ENCODE measurements around the gene SLC2A3. TPM values are rescaled to one million over a fixed set of nuclear protein-coding genes. Genes with fewer than 3 reads are reported as not detected.
A peak's percentile ranks its signal among the peaks of the same experiment; 100 is the strongest.

The SLC2A3 gene
- total and polyA plus RNA-seq, 9 of the 15 experiments (the other 6 are each of a cell fraction or from before 2014, with no cell fraction given) = 67.3 to 491 (median 104) TPM

DNA sequence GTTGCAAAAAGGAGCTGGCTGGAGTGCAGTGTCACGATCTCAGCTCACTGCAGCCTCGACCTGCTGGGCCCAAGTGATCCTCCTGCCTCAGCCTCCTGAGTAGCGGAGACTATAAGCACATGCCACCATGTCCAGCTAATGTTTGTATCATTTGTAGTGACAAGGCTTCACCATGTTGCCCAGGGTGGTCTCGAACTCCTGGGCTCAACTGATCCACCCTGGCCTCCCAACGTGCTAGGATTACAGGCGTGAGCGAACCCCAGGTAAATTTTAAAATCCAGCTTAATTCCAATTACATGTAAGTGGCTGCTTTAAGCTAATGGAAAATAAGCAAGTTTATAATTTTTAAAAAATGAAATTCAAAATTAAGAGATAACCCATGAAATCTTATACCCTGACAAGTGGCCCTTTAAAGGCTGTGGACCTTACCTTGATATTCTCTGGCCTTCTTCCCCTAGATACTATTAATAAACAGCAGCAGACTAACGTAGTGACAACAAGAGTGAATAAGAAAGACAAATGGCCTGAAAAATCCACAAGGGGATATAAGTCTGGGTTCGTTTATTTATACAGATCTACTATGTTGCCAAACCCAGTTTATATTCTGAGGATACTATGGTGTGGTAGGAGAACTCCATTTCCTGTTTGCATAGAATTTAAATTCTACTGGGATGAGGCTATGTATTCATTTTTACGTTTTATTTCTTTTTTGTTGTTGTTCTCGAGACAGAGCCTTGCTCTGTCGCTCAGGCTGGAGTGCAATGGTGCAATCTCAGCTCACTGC, 25.6 kb upstream of the SLC2A3 start:
- no peak for ATAC-seq
- intact Hi-C loops (cut with micrococcal nuclease) (loop anchor here (2.0 kb wide), 1 partner anchor 33 kb away; no protein-coding TSS in a partner anchor), in situ Hi-C loops (cut with MboI) (no loop called here)
- Histone ChIP-seq H2AFZ (ENCODE audit: low read depth, low read length) (0 out of 2 replicates have a peak overlapping the region, but pooled peaks have one; percentile 32), H3K79me2 (ENCODE audit: control insufficient read depth, insufficient read depth, low read length) (peaks cover 11% of the 10 kb centered on the region; the same call in 2 of the 3 replicates), H4K20me1 (replicated peaks; ENCODE audit: control insufficient read depth, insufficient read depth, low read length) (no peaks in the 10 kb centered on the region), H3K9me1 (ENCODE audit: control insufficient read depth, insufficient read depth, low read length) (no peaks in the 10 kb centered on the region), H3K27ac (ENCODE audit: extremely low read depth, low read depth, low read length) (peak overlapping the region; percentile 58; the same call in 2 of the 3 replicates), H3K27me3 (ENCODE audit: control insufficient read depth in 2 of 2, insufficient read depth in 2 of 2, low read length in 2 of 2) (no peaks in the 10 kb centered on the region), H3K9ac (ENCODE audit: insufficient read depth in 1 of 2, low read depth in 2 of 2, low read length in 2 of 2) (no peak overlapping the region), H3K36me3 (ENCODE audit: control insufficient read depth, insufficient read depth, low read length) (no peaks in the 10 kb centered on the region; the same call in 2 of the 3 replicates), H3K4me2 (ENCODE audit: insufficient read depth, low read length) (peak overlapping the region; percentile 80; the same call in 1 of the 2 replicates), H3K4me3 (no peak overlapping the region), H3K4me1 (replicated peaks in 1 of 2; ENCODE audit: control insufficient read depth in 2 of 2, insufficient read depth in 2 of 2, low read length in 2 of 2) (peaks cover 10 to 35% of the 10 kb centered on the region in 2 experiments; a peak in 4 of 5 replicates), H3K9me3 (replicated peaks; ENCODE audit: control insufficient read depth, insufficient read depth, low read depth, low read length) (no peaks in the 10 kb centered on the region)
- no peak for DNase-seq (ENCODE audit: extremely low read depth in 1 of 4, low spot score in 3 of 4)
- FAIRE-seq = no peak
- no TSS peak for BruUV-seq (replicated peaks)
- ChIA-PET POLR2A (interaction anchor here (0.7 to 2.8 kb wide), 7 partner anchors 9 to 44 kb away, joined by 3 to 51 read pairs (median 4); partner anchors contain the start of gene SLC2A3), CTCF (ENCODE audit: low intra/inter-chr PET ratio) (interaction anchor here (0.7 kb wide), 1 partner anchor 26 kb away, joined by 3 read pairs; the partner anchor contains the start of gene SLC2A3)
- TF ChIP-seq ZNF134 (CRISPR knock-in tag; conservative IDR thresholded peaks at IDR 0.05) (no peak), SRSF3 (IDR thresholded peaks at IDR 0.05; ENCODE audit: insufficient read depth, low read length) (no peak), STAT5B (CRISPR knock-in tag; IDR thresholded peaks at IDR 0.05) (no peak), CBFA2T3 (IDR thresholded peaks at IDR 0.05) (no peak), ZNF232 (CRISPR knock-in tag; IDR thresholded peaks at IDR 0.05) (no peak), FOS (IDR thresholded peaks at IDR 0.05; ENCODE audit: extremely low read depth, insufficient read length) (no peak), ILK (tag; IDR thresholded peaks at IDR 0.05; ENCODE audit: borderline replicate concordance, low read depth) (no peak), TCF7 (IDR thresholded peaks at IDR 0.05; ENCODE audit: borderline replicate concordance) (no peak)
- TF ChIP-seq, protein P1, sequence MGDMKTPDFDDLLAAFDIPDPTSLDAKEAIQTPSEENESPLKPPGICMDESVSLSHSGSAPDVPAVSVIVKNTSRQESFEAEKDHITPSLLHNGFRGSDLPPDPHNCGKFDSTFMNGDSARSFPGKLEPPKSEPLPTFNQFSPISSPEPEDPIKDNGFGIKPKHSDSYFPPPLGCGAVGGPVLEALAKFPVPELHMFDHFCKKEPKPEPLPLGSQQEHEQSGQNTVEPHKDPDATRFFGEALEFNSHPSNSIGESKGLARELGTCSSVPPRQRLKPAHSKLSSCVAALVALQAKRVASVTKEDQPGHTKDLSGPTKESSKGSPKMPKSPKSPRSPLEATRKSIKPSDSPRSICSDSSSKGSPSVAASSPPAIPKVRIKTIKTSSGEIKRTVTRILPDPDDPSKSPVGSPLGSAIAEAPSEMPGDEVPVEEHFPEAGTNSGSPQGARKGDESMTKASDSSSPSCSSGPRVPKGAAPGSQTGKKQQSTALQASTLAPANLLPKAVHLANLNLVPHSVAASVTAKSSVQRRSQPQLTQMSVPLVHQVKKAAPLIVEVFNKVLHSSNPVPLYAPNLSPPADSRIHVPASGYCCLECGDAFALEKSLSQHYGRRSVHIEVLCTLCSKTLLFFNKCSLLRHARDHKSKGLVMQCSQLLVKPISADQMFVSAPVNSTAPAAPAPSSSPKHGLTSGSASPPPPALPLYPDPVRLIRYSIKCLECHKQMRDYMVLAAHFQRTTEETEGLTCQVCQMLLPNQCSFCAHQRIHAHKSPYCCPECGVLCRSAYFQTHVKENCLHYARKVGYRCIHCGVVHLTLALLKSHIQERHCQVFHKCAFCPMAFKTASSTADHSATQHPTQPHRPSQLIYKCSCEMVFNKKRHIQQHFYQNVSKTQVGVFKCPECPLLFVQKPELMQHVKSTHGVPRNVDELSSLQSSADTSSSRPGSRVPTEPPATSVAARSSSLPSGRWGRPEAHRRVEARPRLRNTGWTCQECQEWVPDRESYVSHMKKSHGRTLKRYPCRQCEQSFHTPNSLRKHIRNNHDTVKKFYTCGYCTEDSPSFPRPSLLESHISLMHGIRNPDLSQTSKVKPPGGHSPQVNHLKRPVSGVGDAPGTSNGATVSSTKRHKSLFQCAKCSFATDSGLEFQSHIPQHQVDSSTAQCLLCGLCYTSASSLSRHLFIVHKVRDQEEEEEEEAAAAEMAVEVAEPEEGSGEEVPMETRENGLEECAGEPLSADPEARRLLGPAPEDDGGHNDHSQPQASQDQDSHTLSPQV (IDR thresholded peaks at IDR 0.05) = no peak
- TF ChIP-seq, protein P2, sequence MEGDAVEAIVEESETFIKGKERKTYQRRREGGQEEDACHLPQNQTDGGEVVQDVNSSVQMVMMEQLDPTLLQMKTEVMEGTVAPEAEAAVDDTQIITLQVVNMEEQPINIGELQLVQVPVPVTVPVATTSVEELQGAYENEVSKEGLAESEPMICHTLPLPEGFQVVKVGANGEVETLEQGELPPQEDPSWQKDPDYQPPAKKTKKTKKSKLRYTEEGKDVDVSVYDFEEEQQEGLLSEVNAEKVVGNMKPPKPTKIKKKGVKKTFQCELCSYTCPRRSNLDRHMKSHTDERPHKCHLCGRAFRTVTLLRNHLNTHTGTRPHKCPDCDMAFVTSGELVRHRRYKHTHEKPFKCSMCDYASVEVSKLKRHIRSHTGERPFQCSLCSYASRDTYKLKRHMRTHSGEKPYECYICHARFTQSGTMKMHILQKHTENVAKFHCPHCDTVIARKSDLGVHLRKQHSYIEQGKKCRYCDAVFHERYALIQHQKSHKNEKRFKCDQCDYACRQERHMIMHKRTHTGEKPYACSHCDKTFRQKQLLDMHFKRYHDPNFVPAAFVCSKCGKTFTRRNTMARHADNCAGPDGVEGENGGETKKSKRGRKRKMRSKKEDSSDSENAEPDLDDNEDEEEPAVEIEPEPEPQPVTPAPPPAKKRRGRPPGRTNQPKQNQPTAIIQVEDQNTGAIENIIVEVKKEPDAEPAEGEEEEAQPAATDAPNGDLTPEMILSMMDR (IDR thresholded peaks at IDR 0.05 in 2 of 3, conservative IDR thresholded peaks at IDR 0.05 in 1 of 3; ENCODE audit: insufficient read depth in 2 of 3, low read depth in 1 of 3, low read length in 3 of 3) = no peak
- WGBS (ENCODE audit: insufficient coverage, low coverage, missing lambda C conversion rate) = 61% methylated on average over 10 of the region's 12 CpGs

Data from K562 (cell line).